Nephron progenitor cell (in vitro differentiated cells): ENCODE data around the gene TIMM44.

Source experiments
- DNase-seq: peaks from one replicate; pipeline ENCODE4 v3.0.0; 2021
- H3K27ac Mint-ChIP-seq: 2 replicates; pipeline ENCODE4 v1.8.0; 2021; ENCODE audit warnings: mild to moderate bottlenecking, moderate library complexity, mixed read lengths
- H3K27me3 Mint-ChIP-seq: 2 replicates; pipeline ENCODE4 v1.8.0; 2021; ENCODE audit warnings: mild to moderate bottlenecking, low read depth, mixed read lengths; ENCODE audit not compliant: poor library complexity
- H3K36me3 Mint-ChIP-seq: 2 replicates; pipeline ENCODE4 v1.8.0; 2021; ENCODE audit warnings: low read depth, mixed read lengths
- H3K4me1 Mint-ChIP-seq: 2 replicates; pipeline ENCODE4 v1.8.0; 2021; ENCODE audit warnings: mixed read lengths
- H3K4me3 Mint-ChIP-seq: 2 replicates; pipeline ENCODE4 v1.8.0; 2021; ENCODE audit warnings: mild to moderate bottlenecking, moderate library complexity, mixed read lengths
- H3K9me3 Mint-ChIP-seq: 2 replicates; pipeline ENCODE4 v1.8.0; 2021; ENCODE audit warnings: mild to moderate bottlenecking, moderate library complexity, mixed read lengths
- TF ChIP-seq, protein P1 (sequence below): fragments of 200-600 bp; sonication (generic); IDR thresholded peaks from 2 replicates; pipeline ENCODE4 v1.5.0; 2021; ENCODE audit warnings: antibody characterized with exemption

Gene TIMM44

DNA sequence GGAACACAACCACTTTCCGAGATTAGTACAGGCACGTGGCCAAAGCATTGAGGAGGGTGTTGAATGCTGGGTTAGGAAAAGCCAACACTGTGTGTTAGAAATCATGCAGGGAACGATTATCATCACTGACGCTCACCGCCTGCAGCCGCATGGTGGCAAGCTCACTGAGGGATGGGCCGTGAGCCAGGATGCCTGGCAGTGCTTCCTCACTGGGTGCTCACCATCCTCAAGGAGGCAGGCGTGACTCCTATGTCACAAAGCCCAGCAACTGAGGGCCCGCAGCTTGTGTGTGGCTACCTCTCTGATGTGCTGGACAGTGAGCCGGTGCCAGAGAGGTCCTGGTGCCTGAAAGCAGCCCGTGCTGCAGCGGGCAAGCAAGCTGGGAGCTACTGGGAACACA lies 30.4 kb upstream of the TIMM44 start:
- Mint-ChIP-seq H3K36me3 (peaks cover 46% of the 10 kb centered on the region), H3K4me1 (peaks cover 9% of the 10 kb centered on the region), H3K27ac (no peak overlapping the region), H3K27me3 (no peaks in the 10 kb centered on the region), H3K4me3 (no peak overlapping the region), H3K9me3 (no peaks in the 10 kb centered on the region)
- TF ChIP-seq, protein P1, sequence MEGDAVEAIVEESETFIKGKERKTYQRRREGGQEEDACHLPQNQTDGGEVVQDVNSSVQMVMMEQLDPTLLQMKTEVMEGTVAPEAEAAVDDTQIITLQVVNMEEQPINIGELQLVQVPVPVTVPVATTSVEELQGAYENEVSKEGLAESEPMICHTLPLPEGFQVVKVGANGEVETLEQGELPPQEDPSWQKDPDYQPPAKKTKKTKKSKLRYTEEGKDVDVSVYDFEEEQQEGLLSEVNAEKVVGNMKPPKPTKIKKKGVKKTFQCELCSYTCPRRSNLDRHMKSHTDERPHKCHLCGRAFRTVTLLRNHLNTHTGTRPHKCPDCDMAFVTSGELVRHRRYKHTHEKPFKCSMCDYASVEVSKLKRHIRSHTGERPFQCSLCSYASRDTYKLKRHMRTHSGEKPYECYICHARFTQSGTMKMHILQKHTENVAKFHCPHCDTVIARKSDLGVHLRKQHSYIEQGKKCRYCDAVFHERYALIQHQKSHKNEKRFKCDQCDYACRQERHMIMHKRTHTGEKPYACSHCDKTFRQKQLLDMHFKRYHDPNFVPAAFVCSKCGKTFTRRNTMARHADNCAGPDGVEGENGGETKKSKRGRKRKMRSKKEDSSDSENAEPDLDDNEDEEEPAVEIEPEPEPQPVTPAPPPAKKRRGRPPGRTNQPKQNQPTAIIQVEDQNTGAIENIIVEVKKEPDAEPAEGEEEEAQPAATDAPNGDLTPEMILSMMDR = no peak
- no peak for DNase-seq

DNA sequence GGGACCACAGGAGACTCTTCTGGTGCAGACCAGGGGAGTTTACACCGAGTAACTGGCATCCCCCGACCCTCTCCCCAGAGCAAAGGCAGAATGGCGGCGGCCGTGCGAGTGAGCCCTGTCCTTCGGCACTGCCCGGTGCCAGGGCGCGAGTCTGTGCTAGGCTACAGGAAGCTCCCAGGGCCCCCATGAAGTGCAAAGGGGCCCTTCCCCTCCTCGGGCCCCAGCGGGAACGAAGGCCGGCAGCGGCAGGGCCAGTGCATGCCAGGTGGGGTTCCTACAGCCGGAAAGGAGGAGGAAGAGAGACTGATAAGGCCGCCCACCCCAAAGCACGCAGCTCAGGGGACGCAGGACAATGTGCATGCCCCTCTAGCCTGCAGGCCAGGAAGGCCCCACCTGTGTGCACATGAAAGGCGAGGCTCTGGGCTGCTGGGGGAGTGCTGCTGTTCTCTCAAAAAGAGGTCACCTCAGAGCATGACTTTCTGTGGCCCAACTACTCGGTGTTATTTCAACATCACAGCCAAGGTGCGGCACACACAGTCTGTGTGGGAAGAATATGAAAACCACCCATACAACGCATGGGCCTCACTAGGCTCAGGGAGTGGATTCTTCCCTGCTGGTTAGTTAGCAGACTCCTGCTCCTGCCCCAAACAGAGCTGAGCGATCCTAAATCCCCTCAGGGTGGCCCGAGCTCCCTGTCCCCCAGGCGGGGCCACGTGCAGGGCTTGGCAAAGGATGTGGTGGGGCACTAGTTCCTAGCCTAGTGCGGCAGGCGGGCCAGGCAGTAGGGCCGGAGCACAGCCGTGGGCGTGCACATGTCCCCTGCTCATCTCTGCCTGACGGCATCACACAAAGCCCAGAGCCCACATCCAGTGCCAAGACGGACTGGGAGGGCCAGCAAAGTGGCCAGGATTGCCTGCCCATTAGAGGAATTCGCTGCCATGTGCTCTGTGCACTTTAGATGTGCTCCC lies 28.4 kb upstream of the TIMM44 start:
- TF ChIP-seq, protein P1 = no peak
- peaks cover 48% of the 10 kb centered on the region for H3K36me3 Mint-ChIP-seq
- no peak overlapping the region for H3K27ac Mint-ChIP-seq
- no peaks in the 10 kb centered on the region for H3K4me1 Mint-ChIP-seq
- H3K4me3 Mint-ChIP-seq = no peak overlapping the region
- H3K9me3 Mint-ChIP-seq = no peaks in the 10 kb centered on the region
- no peaks in the 10 kb centered on the region for H3K27me3 Mint-ChIP-seq
- no peak for DNase-seq

DNA sequence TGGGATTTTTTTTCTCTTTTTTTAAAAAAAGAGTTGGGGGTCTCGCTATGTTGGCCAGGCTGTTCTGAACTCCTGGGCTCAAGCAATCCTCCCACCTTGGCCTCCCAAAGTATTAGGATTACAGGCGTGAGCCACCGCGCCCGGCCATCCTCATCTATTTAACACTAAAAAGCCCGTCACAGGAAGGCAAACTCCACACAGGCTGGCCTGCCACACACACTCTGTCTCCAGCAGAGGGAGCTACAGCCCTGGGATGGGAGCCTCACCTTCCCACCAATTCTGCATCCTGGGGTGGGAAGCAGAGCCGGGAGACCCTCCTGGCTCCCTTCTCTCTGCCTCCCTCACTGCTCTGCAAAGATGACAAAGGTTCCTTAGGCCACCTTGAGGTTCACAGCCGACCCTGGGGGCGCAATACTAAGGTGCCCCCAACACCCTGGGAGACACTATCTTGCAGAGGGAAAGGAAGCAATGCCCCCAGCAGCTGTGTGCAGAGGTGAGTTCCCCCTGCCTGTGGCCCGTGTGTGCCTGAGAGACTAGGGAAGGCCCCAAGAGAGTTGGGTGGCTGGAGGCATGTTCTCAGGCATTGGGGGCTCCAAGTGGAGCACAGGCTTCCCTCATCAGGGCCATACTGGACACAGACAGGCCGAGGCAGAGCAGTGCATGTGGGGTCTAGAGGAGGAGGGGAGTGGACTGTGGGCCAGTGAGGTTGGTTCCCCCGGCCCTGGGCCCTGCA lies 27.4 kb upstream of the TIMM44 start:
- TF ChIP-seq, protein P1 = peak; percentile 80
- Mint-ChIP-seq H3K9me3 (no peaks in the 10 kb centered on the region), H3K36me3 (peaks cover 50% of the 10 kb centered on the region), H3K27ac (peak overlapping the region; percentile 57), H3K4me3 (no peak overlapping the region), H3K27me3 (no peaks in the 10 kb centered on the region), H3K4me1 (no peaks in the 10 kb centered on the region)
- peak; percentile 65 for DNase-seq

DNA sequence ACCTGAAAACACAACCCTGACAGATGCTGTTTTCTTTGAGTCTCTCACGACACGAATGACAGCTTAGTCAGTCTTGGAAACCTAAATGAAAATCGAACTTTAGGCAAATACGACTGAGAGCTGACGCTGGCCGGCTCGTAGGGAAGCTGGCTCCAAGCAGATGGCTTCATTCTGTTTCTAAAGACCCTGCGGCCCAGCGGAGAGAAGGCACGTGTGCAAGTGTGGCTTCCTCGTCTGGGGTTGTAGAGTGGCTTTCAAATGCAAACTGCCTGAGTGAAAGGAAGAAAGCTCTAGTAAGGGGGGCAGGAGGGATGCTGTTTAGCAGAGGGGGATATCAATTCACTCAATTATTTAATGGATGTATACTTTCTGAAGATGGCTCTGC lies 26.1 kb upstream of the TIMM44 start:
- TF ChIP-seq, protein P1 = no peak
- Mint-ChIP-seq H3K9me3 (no peaks in the 10 kb centered on the region), H3K27ac (no peak overlapping the region), H3K4me3 (no peak overlapping the region), H3K27me3 (no peaks in the 10 kb centered on the region), H3K36me3 (peaks cover 50% of the 10 kb centered on the region), H3K4me1 (no peaks in the 10 kb centered on the region)
- no peak for DNase-seq

DNA sequence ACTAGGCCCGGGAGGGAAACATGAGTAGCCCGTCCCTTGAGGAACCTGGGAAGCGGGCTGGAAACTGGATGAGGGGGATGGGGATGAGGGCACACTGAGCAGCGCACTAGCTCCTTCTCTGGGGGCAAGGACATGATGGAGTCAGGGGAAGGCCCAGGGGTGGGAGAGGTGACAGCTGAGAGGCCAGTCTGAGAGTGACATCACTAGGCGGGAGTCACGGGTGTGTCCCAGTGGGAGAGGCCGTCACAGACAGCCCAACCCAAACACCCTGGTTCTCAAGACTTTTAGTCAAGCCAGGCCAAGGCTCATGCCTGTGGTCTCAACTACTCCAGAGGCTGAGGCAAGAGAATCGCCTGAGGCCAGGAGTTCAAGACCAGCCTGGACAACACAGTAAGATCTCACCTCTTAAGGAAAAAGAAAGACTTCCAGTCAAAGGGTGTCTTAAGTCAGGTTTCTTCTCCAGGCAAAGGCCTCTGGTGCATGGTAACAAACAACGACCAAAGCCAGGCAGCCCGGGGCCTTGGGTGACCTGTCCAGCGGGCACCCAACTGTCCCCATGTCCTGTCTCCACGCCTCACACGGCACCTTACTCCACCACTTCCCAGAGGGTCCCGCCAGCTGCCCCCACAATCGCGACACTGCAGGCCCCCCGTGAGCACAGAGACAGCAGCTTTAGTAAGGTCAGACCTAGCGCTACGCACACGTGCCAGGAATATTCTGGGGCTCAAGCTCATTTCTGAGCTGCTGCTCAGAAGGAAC lies 25.5 kb upstream of the TIMM44 start:
- no peaks in the 10 kb centered on the region for H3K4me1 Mint-ChIP-seq
- DNase-seq = no peak

More for the DNA sequence above, 25.5 kb upstream of the TIMM44 start:
- Mint-ChIP-seq H3K27me3 (no peaks in the 10 kb centered on the region), H3K4me3 (no peak overlapping the region), H3K27ac (peak overlapping the region; percentile 89), H3K36me3 (peaks cover 44% of the 10 kb centered on the region), H3K9me3 (no peaks in the 10 kb centered on the region)
- TF ChIP-seq, protein P1 = no peak
